Activated naive CD8-positive, alpha-beta T cell treated with anti-CD3 and anti-CD28 coated beads, Interleukin-2, amount 10 ng/mL, durations not matched to agents 7 days and 5 days (primary cell): ENCODE results near the gene USH2A. TPM values are rescaled to one million over a fixed set of nuclear protein-coding genes. Genes with fewer than 3 reads are reported as not detected.

ENCODE experiments used
- ATAC-seq: fragments of 150-1000 bp; cut with Tn5 transposase; one replicate; pipeline ENCODE4 v1.10.0; 2021; ENCODE audit warnings: low read depth, moderate library complexity
- POLR2A ChIA-PET: fragments of 350-600 bp; sonication (Branson Sonifier 250); formaldehyde crosslinking; loops from one replicate; lab custom pipeline; 2021; ENCODE audit warnings: antibody characterized with exemption; lab: Charles Lee
- DNase-seq: peaks from one replicate; pipeline ENCODE4 v3.0.0; 2021
- H3K27ac Mint-ChIP-seq: one replicate; pipeline ENCODE4 v1.8.0; 2022; ENCODE audit warnings: mild to moderate bottlenecking, mixed read lengths
- H3K27me3 Mint-ChIP-seq: one replicate; pipeline ENCODE4 v1.8.0; 2022; ENCODE audit warnings: mild to moderate bottlenecking, moderate library complexity, mixed read lengths
- H3K36me3 Mint-ChIP-seq: one replicate; pipeline ENCODE4 v1.8.0; 2021; ENCODE audit warnings: mild to moderate bottlenecking, mixed read lengths
- H3K4me1 Mint-ChIP-seq: one replicate; pipeline ENCODE4 v1.8.0; 2021; ENCODE audit warnings: mixed read lengths
- H3K4me3 Mint-ChIP-seq: one replicate; pipeline ENCODE4 v1.8.0; 2022; ENCODE audit warnings: mild to moderate bottlenecking, moderate library complexity, mixed read lengths
- H3K9me3 Mint-ChIP-seq: one replicate; pipeline ENCODE4 v1.8.0; 2021; ENCODE audit warnings: mixed read lengths
- total RNA-seq, 2 experiments: library from RNA; stranded (reverse); gene quantifications; one replicate each; pipeline ENCODE4 v1.2.3, GENCODE V29; 2021

USH2A gene
- total RNA-seq, 2 experiments from 2014 or later, result not detected

DNA sequence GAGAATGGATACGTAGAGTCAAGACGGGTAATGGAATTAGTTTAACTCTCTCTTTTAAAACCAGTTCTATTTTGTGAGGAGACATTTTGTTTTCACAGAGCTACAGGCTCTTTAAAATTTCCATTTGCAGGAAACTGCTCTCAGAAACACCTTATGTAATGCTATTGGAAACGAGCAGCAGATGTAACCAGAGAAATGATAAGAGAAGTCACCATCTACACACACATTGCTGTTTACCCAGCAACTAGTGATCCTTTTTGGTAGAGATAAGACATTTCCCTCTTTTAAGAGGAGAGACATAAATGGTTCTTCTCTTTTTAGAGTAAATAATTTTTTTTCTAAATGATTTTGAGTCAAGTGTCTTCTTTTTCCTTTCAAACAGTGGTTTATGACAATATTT lies 775.5 kb downstream of the USH2A start:
- ATAC-seq (no peak), DNase-seq (no peak)
- no peak overlapping the region for H3K4me3 Mint-ChIP-seq
- no peaks in the 10 kb centered on the region for H3K4me1 Mint-ChIP-seq
- no peaks in the 10 kb centered on the region for H3K36me3 Mint-ChIP-seq
- no peak overlapping the region for H3K27ac Mint-ChIP-seq
- POLR2A ChIA-PET, result no interaction called here
- no peaks in the 10 kb centered on the region for H3K9me3 Mint-ChIP-seq
- H3K27me3 Mint-ChIP-seq, result peaks cover 1% of the 10 kb centered on the region

DNA sequence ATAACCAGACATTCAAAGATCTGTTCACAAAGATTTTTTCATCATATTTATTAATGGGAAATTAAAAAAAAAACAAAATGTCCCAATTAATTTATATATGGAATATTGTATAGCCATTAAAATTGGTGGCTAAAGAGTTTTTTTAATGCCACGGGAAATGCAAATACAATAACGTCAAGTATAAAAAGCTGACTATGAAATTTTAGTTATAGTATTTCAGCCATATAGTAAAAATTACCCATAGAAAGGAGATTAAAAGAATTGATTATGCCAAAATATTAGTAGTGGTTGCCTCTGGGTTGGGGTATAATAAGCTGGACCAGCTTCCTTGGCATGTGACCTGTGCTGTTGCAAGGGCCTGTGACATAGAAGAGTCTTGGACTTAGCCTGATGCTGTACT lies 777.4 kb downstream of the USH2A start:
- ATAC-seq (no peak), DNase-seq (no peak)
- Mint-ChIP-seq H3K27ac (no peak overlapping the region), H3K4me3 (no peak overlapping the region), H3K36me3 (no peaks in the 10 kb centered on the region), H3K4me1 (no peaks in the 10 kb centered on the region), H3K9me3 (no peaks in the 10 kb centered on the region), H3K27me3 (peaks cover 1% of the 10 kb centered on the region)
- POLR2A ChIA-PET, result no interaction called here

GRCh38 chr1:215645182-215645581 lies 778.1 kb downstream of the USH2A start:
- H3K27ac Mint-ChIP-seq, result no peak overlapping the region
- no peaks in the 10 kb centered on the region for H3K36me3 Mint-ChIP-seq
- no peaks in the 10 kb centered on the region for H3K9me3 Mint-ChIP-seq
- H3K4me1 Mint-ChIP-seq, result no peaks in the 10 kb centered on the region
- no peaks in the 10 kb centered on the region for H3K27me3 Mint-ChIP-seq
- no peak for DNase-seq
- ATAC-seq, result no peak
- POLR2A ChIA-PET, result no interaction called here
- H3K4me3 Mint-ChIP-seq, result no peak overlapping the region

DNA sequence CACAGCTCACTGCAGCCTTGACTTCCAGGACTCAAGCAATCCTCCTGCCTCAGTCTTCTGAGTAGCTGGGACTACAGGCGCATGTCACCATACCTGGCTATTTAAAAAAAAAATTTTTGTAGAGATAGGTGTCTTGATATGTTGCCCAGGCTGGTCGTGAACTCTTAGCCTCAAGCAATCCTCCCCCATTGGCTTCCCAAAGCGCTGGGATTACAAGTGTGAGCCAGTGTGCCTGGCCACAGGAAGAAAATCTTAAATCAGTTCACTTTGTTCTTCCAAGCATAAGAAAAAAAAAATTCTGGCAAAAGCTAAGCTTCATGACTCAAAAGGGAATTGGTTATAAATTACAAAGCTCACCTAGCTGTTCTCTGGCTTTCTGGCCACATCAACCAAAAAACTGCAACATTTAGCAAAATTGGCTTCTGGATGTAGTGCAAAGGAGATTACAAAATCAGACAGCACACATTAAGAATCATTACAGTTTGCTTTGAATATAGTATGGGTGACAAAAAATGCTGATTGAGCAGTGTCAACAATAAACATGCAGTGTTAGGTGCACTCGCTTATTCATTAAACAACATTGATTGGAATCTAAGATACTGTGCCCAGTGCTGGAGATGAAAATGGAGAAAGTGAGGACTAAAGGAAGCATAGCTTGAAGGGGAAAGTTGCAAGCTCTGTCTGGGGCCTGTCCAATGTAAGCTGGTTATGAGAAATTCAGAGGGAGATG lies 779.5 kb downstream of the USH2A start:
- POLR2A ChIA-PET, result no interaction called here
- Mint-ChIP-seq H3K4me1 (no peaks in the 10 kb centered on the region), H3K36me3 (no peaks in the 10 kb centered on the region), H3K27me3 (no peaks in the 10 kb centered on the region), H3K4me3 (no peak overlapping the region), H3K27ac (no peak overlapping the region), H3K9me3 (no peaks in the 10 kb centered on the region)
- ATAC-seq, result no peak
- no peak for DNase-seq

- DNase-seq (no peak), ATAC-seq (no peak)
- H3K36me3 Mint-ChIP-seq, result no peaks in the 10 kb centered on the region
- H3K9me3 Mint-ChIP-seq, result no peaks in the 10 kb centered on the region
- H3K4me1 Mint-ChIP-seq, result no peaks in the 10 kb centered on the region
- H3K27me3 Mint-ChIP-seq, result peaks cover 1% of the 10 kb centered on the region
- no peak overlapping the region for H3K4me3 Mint-ChIP-seq
- POLR2A ChIA-PET, result no interaction called here
- no peak overlapping the region for H3K27ac Mint-ChIP-seq
Observed at GRCh38 chr1:215640429-215641148, 782.7 kb downstream of the USH2A start.

- ATAC-seq, result no peak
- Mint-ChIP-seq H3K27ac (no peak overlapping the region), H3K9me3 (no peaks in the 10 kb centered on the region), H3K4me1 (no peaks in the 10 kb centered on the region), H3K4me3 (no peak overlapping the region), H3K36me3 (no peaks in the 10 kb centered on the region), H3K27me3 (peaks cover 3% of the 10 kb centered on the region)
- no peak for DNase-seq
- POLR2A ChIA-PET, result no interaction called here
Observed at GRCh38 chr1:215637041-215637573, 786.1 kb downstream of the USH2A start.

DNA sequence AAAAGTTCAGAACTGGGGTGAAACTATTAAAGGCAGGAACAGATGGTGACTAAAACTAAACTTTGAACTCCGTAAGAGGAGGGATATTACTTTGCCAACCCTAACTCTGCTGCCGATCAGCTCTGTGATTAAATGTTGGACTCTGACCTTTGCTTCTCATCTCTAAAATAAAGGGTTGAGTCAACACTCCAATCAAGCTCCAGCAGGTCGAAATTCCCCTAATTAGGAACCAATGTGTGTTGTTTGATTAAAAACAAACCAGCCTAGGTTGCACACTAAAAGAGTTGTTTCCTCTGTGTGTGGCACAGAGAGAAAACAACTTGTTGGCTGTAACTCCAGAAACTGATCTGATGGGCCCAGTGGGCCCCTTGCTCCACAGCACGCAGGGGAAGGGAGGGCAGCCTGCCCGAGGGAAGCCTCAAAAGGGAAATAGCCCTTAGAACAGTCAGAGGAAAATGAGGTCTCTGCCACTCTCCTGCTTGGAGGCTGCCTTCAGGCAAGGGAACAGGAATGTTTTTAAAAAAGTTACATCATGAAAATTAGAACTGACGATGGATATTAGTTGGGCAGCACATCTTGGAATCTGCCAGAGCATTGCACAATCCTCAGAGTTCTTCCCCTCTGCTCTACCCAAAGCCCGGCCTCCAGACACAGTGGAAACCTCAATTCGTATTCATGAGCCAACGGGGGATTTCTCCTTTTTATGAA lies 786.8 kb downstream of the USH2A start:
- ATAC-seq (no peak), DNase-seq (no peak)
- Mint-ChIP-seq H3K27ac (no peak overlapping the region), H3K9me3 (no peaks in the 10 kb centered on the region), H3K27me3 (peaks cover 3% of the 10 kb centered on the region), H3K4me3 (no peak overlapping the region), H3K4me1 (no peaks in the 10 kb centered on the region), H3K36me3 (no peaks in the 10 kb centered on the region)
- POLR2A ChIA-PET, result no interaction called here

- no peak overlapping the region for H3K27ac Mint-ChIP-seq
- no peaks in the 10 kb centered on the region for H3K4me1 Mint-ChIP-seq
- POLR2A ChIA-PET, result no interaction called here
- no peak overlapping the region for H3K4me3 Mint-ChIP-seq
- ATAC-seq (no peak), DNase-seq (no peak)
- H3K27me3 Mint-ChIP-seq, result peaks cover 3% of the 10 kb centered on the region
- no peaks in the 10 kb centered on the region for H3K36me3 Mint-ChIP-seq
- no peaks in the 10 kb centered on the region for H3K9me3 Mint-ChIP-seq
Observed at GRCh38 chr1:215635827-215636226, 787.4 kb downstream of the USH2A start.

- no peaks in the 10 kb centered on the region for H3K36me3 Mint-ChIP-seq
- H3K27me3 Mint-ChIP-seq, result peaks cover 3% of the 10 kb centered on the region
- no peak overlapping the region for H3K27ac Mint-ChIP-seq
- no peaks in the 10 kb centered on the region for H3K9me3 Mint-ChIP-seq
- H3K4me3 Mint-ChIP-seq, result no peak overlapping the region
- ATAC-seq (no peak), DNase-seq (no peak)
- POLR2A ChIA-PET, result no interaction called here
- H3K4me1 Mint-ChIP-seq, result no peaks in the 10 kb centered on the region
Observed at GRCh38 chr1:215631489-215631888, 791.8 kb downstream of the USH2A start.

GRCh38 chr1:215631040-215631439 lies 792.2 kb downstream of the USH2A start:
- DNase-seq, result no peak
- no peaks in the 10 kb centered on the region for H3K9me3 Mint-ChIP-seq
- no peaks in the 10 kb centered on the region for H3K4me1 Mint-ChIP-seq
- H3K27ac Mint-ChIP-seq, result no peak overlapping the region
- POLR2A ChIA-PET, result no interaction called here
- H3K36me3 Mint-ChIP-seq, result no peaks in the 10 kb centered on the region
- H3K27me3 Mint-ChIP-seq, result peaks cover 3% of the 10 kb centered on the region
- no peak overlapping the region for H3K4me3 Mint-ChIP-seq
- ATAC-seq, result no peak

- Mint-ChIP-seq H3K4me3 (no peak overlapping the region), H3K27ac (no peak overlapping the region), H3K27me3 (no peaks in the 10 kb centered on the region), H3K36me3 (no peaks in the 10 kb centered on the region), H3K9me3 (no peaks in the 10 kb centered on the region), H3K4me1 (no peaks in the 10 kb centered on the region)
- POLR2A ChIA-PET, result no interaction called here
- no peak for DNase-seq
- ATAC-seq, result no peak
Observed at GRCh38 chr1:215625949-215626348, 797.3 kb downstream of the USH2A start.

DNA sequence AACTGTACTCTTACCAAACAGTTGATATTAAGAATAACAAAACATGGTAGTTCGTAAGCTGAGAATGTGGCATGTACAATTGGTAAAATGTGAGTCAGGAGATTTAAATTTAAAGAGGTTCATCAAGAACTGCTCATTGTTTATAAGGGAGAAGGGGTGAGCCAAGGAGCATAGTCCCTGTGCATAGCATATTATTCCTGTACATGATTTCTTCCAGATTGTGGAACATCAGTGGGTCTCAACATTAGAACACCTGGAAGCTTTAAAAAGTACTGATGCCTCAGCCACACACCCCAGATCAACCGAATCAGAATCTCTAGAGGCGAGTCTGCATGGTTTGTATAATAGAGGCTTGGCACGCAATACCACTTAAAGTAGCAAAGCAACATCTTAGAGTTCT lies 800.1 kb downstream of the USH2A start:
- H3K27me3 Mint-ChIP-seq, result peaks cover under 1% of the 10 kb centered on the region
- no peak for DNase-seq
- no peaks in the 10 kb centered on the region for H3K9me3 Mint-ChIP-seq
- H3K4me1 Mint-ChIP-seq, result no peaks in the 10 kb centered on the region
- POLR2A ChIA-PET, result no interaction called here
- no peak overlapping the region for H3K4me3 Mint-ChIP-seq
- no peak overlapping the region for H3K27ac Mint-ChIP-seq
- H3K36me3 Mint-ChIP-seq, result peaks cover 4% of the 10 kb centered on the region
- ATAC-seq, result no peak

DNA sequence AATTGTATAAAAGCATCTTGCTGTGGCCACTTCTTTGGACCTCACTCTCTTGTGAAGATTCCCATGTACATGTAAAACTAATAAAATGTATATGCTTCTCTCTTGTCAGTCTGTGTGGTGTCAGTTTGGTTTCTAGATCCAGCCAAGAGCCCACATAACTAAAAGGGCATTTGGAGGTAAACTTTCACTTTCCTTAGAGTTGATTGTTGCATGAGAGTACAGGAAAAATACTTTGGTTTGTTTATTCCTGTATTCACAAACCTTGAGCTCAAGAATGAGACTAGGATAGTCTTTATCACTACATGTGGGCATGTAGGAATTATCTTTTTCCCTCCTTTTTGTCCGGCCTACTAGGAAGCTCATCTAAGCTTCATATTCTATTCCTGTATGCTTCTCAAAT lies 805.3 kb downstream of the USH2A start:
- Mint-ChIP-seq H3K4me3 (no peak overlapping the region), H3K36me3 (peaks cover 9% of the 10 kb centered on the region), H3K27ac (no peak overlapping the region), H3K4me1 (peaks cover 4% of the 10 kb centered on the region), H3K9me3 (no peaks in the 10 kb centered on the region), H3K27me3 (peaks cover 2% of the 10 kb centered on the region)
- no peak for ATAC-seq
- POLR2A ChIA-PET, result no interaction called here
- no peak for DNase-seq
